Measurements from ENCODE around the gene ZSWIM6.

- TF ChIP-seq CTCF (IDR thresholded peaks at IDR 0.05): no peak
- no peak for TF ChIP-seq POLR2A (IDR thresholded peaks at IDR 0.05)
Observed at GRCh38 chr5:61289241-61289640, 42.8 kb upstream of the ZSWIM6 start.
